ENCODE measurements around the gene GRK4. TPM values are rescaled to one million over a fixed set of nuclear protein-coding genes. Genes with fewer than 3 reads are reported as not detected.

The GRK4 gene
- total and polyA plus RNA-seq, 10 of the 15 experiments (the other 5 are each of a cell fraction or from before 2014, with no cell fraction given): 1.1 to 4.0 (median 2.5) TPM

- TF ChIP-seq E4F1 (IDR thresholded peaks at IDR 0.05; ENCODE audit: borderline replicate concordance, partially characterized antibody) (no peak), STAT3 (IDR thresholded peaks at IDR 0.05; ENCODE audit: low read depth, low read length) (no peak), ZNF274 (IDR thresholded peaks at IDR 0.05; ENCODE audit: insufficient read depth, insufficient read length) (no peak), ZNF24 (IDR thresholded peaks at IDR 0.05) (no peak), POU2F2 (IDR thresholded peaks at IDR 0.05; ENCODE audit: borderline replicate concordance, low read depth, low read length) (no peak; the same call in 2 of the 3 replicates), CBFB (IDR thresholded peaks at IDR 0.05; ENCODE audit: low read depth) (no peak), ZSCAN29 (IDR thresholded peaks at IDR 0.05) (no peak), SMAD1 (IDR thresholded peaks at IDR 0.05; ENCODE audit: low read depth, partially characterized antibody) (no peak), HDAC2 (IDR thresholded peaks at IDR 0.05) (no peak), NR2C2 (IDR thresholded peaks at IDR 0.05; ENCODE audit: borderline replicate concordance, control insufficient read depth, insufficient read length, low read depth) (no peak), MTA3 (IDR thresholded peaks at IDR 0.05; ENCODE audit: borderline replicate concordance, low read length) (no peak), RELA (IDR thresholded peaks at IDR 0.05; ENCODE audit: borderline replicate concordance, partially characterized antibody) (peak; percentile 69), JUNB (IDR thresholded peaks at IDR 0.05) (no peak)
- TF ChIP-seq, protein P1, sequence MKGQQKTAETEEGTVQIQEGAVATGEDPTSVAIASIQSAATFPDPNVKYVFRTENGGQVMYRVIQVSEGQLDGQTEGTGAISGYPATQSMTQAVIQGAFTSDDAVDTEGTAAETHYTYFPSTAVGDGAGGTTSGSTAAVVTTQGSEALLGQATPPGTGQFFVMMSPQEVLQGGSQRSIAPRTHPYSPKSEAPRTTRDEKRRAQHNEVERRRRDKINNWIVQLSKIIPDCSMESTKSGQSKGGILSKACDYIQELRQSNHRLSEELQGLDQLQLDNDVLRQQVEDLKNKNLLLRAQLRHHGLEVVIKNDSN (IDR thresholded peaks at IDR 0.05; ENCODE audit: borderline replicate concordance, extremely low read length, insufficient read depth, low read depth, low read length): no peak
- TF ChIP-seq, protein P2, sequence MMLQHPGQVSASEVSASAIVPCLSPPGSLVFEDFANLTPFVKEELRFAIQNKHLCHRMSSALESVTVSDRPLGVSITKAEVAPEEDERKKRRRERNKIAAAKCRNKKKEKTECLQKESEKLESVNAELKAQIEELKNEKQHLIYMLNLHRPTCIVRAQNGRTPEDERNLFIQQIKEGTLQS (IDR thresholded peaks at IDR 0.05; ENCODE audit: borderline replicate concordance, extremely low read depth, low read depth, low read length): no peak
- TF ChIP-seq, protein P3, sequence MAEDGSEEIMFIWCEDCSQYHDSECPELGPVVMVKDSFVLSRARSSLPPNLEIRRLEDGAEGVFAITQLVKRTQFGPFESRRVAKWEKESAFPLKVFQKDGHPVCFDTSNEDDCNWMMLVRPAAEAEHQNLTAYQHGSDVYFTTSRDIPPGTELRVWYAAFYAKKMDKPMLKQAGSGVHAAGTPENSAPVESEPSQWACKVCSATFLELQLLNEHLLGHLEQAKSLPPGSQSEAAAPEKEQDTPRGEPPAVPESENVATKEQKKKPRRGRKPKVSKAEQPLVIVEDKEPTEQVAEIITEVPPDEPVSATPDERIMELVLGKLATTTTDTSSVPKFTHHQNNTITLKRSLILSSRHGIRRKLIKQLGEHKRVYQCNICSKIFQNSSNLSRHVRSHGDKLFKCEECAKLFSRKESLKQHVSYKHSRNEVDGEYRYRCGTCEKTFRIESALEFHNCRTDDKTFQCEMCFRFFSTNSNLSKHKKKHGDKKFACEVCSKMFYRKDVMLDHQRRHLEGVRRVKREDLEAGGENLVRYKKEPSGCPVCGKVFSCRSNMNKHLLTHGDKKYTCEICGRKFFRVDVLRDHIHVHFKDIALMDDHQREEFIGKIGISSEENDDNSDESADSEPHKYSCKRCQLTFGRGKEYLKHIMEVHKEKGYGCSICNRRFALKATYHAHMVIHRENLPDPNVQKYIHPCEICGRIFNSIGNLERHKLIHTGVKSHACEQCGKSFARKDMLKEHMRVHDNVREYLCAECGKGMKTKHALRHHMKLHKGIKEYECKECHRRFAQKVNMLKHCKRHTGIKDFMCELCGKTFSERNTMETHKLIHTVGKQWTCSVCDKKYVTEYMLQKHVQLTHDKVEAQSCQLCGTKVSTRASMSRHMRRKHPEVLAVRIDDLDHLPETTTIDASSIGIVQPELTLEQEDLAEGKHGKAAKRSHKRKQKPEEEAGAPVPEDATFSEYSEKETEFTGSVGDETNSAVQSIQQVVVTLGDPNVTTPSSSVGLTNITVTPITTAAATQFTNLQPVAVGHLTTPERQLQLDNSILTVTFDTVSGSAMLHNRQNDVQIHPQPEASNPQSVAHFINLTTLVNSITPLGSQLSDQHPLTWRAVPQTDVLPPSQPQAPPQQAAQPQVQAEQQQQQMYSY (CRISPR knock-in tag; IDR thresholded peaks at IDR 0.05): no peak
- TF ChIP-seq, protein P4, sequence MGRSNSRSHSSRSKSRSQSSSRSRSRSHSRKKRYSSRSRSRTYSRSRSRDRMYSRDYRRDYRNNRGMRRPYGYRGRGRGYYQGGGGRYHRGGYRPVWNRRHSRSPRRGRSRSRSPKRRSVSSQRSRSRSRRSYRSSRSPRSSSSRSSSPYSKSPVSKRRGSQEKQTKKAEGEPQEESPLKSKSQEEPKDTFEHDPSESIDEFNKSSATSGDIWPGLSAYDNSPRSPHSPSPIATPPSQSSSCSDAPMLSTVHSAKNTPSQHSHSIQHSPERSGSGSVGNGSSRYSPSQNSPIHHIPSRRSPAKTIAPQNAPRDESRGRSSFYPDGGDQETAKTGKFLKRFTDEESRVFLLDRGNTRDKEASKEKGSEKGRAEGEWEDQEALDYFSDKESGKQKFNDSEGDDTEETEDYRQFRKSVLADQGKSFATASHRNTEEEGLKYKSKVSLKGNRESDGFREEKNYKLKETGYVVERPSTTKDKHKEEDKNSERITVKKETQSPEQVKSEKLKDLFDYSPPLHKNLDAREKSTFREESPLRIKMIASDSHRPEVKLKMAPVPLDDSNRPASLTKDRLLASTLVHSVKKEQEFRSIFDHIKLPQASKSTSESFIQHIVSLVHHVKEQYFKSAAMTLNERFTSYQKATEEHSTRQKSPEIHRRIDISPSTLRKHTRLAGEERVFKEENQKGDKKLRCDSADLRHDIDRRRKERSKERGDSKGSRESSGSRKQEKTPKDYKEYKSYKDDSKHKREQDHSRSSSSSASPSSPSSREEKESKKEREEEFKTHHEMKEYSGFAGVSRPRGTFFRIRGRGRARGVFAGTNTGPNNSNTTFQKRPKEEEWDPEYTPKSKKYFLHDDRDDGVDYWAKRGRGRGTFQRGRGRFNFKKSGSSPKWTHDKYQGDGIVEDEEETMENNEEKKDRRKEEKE (IDR thresholded peaks at IDR 0.05): no peak
- TF ChIP-seq, protein P5, sequence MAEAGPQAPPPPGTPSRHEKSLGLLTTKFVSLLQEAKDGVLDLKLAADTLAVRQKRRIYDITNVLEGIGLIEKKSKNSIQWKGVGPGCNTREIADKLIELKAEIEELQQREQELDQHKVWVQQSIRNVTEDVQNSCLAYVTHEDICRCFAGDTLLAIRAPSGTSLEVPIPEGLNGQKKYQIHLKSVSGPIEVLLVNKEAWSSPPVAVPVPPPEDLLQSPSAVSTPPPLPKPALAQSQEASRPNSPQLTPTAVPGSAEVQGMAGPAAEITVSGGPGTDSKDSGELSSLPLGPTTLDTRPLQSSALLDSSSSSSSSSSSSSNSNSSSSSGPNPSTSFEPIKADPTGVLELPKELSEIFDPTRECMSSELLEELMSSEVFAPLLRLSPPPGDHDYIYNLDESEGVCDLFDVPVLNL (IDR thresholded peaks at IDR 0.05; ENCODE audit: low read depth, low read length): no peak
These were observed 110.9 kb downstream of the GRK4 start, which contains the start of the genes HTT and HTT-AS (continued) for GRCh38 chr4:3074078-3074845.
